ENCODE data around the gene LMNA.
"Not testable (repeated sequence)": the region's sequence is repeated elsewhere in the genome, so short reads cannot be mapped to it uniquely, and the experiment has no call there.

Gene LMNA

DNA sequence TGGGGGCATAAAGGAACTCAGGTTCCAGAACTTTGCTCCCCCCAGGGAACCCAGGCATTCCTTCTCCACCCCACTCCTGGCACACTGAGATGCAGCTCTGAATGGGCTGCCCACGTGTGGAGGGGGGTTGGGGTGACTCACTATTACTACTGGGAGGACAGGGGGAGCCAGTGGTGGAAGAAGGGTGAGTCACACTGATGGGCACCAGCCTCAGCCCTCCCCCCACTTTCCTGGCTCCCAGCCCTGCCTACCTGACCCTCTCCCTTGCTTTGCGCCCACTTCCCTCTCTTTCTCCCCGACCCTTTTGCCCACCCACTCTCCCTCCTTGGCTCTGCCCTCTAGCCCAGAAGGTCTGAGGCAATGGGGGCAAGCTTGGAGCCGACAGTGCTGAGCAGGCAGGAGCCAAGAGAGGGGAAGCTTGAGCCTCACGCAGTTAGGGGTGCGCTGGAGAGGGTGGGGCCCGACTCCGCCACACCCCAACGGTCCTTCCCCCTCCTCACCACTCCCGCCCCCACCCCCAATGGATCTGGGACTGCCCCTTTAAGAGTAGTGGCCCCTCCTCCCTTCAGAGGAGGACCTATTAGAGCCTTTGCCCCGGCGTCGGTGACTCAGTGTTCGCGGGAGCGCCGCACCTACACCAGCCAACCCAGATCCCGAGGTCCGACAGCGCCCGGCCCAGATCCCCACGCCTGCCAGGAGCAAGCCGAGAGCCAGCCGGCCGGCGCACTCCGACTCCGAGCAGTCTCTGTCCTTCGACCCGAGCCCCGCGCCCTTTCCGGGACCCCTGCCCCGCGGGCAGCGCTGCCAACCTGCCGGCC, at the start of gene LMNA:
Gene LMNA, plus strand, starts transcription at position 611 of the 818 bp plus-strand sequence. CDS start 208 bp downstream, outside the sequence.
- DNase-seq = no peak

DNA sequence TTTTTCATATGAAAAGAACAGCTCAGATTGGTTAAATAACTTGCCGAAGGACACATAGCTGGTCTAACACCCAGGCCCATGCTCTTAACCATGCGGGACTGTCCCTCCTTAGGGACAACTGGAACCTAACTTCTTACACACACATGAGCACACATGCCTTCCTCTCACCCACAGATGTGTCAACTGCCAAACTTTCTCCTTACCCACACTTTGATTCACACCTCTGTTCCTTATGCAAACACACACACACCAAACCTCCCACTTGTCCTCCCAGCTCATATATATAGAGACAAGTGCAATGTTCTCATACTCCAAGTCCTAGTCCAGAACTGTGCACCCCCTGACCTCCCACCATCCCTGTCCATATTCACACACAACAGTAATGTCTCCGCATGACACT, 49.3 kb upstream of the LMNA start:
- DNase-seq = no peak

DNA sequence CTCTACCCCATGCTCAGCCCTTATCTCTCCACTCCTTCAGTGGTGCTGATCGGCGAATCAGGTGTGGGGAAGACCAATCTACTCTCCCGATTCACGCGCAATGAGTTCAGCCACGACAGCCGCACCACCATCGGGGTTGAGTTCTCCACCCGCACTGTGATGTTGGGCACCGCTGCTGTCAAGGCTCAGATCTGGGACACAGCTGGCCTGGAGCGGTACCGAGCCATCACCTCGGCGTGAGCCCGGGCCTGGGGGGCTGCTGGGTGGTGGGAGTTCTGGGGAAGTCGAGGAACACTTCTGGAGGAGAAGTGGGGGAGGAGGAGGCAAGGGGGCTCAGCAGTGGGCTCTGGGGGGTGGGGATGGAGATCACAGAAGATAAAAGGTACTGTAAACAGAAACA, 48.6 kb upstream of the LMNA start:
- DNase-seq = no peak

DNA sequence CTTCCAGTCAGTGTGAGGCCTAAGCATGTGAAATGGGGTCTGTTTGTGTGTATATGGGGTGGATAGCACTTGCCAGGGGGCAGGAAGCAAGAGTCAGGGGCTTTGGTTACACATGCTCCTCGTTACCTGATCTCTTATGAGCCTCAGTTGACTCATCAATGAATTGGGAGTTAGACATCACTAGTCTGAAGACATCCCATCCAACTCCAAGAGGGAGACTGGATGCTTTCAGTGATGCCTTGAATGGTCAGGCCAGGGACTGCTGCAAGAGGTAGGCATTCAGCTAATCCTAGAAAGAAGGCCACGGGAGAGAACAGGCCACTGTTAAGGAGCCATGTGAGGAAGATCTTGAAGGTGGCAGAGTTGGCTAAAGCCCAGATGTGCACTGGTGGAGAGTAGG, 47.2 kb upstream of the LMNA start:
- no peak for DNase-seq

DNA sequence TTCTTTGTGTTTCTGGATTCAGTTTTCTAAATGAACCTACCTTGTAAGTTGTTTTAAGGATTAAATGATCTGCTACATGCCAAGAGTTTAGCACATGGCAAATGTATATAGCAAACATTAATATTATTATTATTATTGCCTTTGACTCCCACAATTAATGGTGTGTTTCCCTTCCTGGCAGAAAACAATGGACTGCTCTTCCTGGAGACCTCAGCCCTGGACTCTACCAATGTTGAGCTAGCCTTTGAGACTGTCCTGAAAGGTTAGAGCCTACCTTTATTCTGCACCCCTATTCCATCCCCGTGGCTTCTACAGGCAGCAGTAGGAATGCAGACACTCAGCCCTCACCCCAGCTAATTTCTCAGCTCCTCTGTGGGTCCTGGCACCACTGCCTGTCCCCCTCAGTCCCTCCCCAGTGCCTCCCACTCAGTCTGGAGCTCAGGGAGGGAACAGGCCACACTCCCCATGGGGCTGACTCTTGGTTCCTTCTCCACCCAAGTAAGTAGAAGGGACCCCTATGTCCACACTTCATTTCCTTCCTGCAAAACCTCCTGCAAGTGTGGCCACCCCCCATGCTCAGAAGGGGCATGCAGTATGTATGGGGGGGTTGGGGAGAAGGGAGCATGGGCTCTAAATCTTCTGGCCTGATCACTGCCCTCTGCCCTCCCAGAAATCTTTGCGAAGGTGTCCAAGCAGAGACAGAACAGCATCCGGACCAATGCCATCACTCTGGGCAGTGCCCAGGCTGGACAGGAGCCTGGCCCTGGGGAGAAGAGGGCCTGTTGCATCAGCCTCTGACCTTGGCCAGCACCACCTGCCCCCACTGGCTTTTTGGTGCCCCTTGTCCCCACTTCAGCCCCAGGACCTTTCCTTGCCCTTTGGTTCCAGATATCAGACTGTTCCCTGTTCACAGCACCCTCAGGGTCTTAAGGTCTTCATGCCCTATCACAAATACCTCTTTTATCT, 44.7 kb upstream of the LMNA start:
- no peak for DNase-seq

DNA sequence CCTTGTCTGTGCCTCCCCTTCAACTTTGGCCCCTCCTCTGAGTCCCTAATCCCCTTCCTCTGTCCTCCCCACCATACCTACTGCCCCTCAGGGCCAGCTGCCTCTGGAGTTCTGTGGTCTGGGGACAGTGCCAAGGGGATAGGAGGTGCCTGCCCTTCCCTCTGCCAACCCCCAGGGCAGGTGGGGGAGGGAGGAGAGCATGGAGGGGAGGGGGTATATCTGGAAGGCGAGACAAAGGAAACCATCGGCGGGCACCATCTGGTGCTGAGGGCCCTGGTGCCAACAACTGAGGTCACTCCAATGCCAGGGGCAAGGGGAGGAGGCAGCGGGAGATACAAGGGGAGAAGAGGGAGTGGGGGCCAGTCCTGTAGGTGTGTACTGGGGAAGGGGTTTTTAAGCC, 44.0 kb upstream of the LMNA start:
- no peak for DNase-seq

DNA sequence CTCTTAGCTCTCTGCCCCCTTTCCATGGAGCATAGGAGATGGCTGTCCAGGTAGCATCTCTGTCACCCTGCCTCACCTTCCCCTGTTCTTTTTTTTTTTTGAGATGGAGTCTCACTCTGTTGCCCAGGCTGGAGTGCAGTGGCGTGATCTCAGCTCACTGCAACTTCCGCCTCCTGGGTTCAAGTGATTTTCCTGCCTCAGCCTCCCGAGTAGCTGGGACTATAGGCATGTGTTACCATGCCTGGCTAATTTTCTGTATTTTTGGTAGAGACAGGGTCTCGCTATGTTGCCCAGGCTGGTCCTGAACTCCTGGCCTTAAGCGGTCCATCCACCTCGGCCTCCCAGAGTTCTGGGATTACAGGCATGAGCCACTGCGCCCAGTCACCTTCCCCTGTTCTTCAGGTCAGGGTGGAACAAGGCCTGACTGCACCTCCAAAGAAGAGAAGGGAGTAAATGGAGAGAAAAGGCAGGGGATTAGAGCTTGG, 43.1 kb upstream of the LMNA start:
- not testable (repeated sequence) for DNase-seq

DNA sequence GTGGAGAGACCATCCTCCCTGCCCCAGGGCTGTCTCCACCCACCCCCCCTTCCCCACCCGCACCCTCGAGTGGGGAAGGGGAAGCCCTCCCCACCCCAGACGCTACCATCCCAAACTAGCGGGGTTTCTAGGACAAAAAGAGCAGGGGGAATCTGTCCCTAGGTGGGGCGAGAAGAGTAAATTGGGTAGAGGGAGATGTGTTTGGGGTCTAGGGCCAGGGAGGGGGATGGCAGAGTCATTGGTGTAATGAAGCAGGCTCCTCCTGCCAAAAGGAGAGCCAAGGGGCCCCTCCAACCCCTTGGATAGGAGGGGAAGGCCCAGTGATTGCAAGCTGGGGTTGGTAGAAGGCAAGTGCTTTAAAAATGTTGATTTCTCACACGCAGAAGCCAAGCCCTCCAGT, 42.3 kb upstream of the LMNA start:
- DNase-seq = no peak

DNA sequence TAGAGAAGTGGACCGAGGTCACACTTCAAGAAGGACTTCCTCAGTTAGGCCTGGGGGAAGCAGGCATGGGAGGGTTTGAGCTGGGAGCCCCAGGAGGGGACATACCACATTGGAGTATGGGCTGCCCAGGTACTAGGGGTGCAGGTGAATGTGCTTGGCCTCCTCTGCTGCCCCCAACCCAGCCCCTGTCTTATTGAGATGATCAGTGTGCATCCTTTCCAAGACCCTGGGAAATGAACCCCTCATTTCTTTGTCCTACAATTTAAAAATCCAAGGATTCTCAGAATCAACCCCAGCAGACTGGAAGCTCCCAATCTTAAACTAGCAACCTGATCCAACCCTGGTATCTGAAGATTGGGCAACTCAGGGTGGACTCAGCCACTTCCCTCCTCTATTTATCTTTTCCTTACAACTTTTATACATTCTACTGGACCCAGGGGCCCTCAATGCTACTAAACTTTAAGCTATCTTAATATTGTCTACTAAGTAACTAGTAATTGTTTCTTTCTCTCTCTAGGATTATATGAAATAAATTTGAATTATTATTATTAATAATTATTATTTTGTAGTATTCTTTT, 41.3 kb upstream of the LMNA start:
- DNase-seq = no peak

DNA sequence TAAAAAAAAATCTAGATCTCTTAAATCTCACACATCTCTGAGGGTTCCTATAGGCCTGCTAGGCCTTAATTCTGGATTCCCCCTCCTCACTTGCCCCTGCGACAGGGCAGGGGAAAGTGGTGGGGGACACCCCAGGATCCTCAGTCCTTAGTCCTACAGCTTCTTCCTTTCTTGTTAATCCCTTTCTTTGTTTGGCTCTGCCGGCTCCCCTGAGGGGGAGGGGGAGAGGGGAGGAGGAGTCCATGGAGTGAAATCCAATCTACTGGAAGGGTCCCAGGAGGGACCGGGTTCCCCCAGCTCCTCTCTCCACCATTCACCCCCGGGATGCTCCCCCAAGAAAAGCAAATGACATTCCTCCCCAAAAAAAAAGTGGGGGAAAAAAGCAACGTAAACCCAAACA, 40.8 kb upstream of the LMNA start:
- DNase-seq = no peak

DNA sequence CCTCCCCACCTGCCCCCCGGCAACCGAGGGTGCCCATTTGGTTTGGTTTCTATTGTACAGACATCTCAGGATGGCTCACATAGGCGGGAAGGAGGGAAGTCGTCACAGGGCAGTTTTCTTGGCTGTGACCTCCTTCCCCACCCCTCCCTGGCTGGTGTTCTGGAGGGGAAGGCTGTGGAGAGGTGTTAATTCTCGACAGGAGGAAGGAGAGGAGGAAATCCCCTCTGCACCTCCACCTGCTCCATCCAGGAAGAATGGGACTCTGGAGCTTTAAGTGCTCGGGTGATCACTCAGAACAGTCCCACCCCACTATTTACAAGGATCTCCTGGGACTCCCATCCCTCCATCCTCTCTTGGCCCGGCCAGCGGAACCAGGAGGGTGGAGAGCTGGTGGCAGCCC, 39.9 kb upstream of the LMNA start:
- DNase-seq = no peak

DNA sequence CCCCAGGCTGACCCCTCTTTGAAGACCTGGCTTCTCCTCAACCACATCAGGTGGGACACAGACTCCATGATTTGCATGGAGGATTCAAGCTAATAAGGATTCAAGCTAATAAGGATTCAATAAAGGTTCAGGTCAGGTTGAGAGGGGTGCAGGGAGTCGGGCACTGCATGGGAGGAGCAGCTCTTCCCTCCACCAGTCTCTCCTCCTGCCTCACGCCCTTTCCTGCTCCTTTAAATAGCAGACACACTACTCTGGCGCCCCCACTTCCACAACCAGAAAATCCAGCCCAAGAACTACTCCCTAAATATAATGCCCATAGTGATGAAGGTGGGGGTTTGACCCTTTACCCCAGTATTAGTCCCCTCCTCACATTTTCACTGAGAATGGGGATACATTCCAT, 39.3 kb upstream of the LMNA start:
- DNase-seq = no peak

DNA sequence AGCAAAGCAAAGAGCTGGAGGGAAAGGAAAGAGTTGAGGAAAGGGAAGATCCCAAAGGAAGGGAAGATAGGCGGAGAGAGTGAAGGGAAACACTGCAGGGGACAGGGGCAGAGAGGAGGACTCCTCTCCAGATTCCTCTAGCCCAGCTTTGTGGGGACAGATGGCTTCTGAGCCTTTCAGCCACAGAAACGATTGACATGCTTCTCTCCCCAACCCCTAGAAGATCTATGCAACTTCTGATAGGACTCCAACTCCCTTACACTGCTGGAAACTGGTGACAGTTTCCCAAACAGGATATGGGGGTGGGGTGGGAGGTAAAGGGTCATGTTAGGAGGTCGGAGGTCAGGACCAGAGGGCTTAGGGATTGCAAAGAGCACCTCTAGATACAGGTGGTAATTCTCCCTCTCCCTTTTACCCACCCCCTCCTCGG, 38.7 kb upstream of the LMNA start:
- no peak for DNase-seq

DNA sequence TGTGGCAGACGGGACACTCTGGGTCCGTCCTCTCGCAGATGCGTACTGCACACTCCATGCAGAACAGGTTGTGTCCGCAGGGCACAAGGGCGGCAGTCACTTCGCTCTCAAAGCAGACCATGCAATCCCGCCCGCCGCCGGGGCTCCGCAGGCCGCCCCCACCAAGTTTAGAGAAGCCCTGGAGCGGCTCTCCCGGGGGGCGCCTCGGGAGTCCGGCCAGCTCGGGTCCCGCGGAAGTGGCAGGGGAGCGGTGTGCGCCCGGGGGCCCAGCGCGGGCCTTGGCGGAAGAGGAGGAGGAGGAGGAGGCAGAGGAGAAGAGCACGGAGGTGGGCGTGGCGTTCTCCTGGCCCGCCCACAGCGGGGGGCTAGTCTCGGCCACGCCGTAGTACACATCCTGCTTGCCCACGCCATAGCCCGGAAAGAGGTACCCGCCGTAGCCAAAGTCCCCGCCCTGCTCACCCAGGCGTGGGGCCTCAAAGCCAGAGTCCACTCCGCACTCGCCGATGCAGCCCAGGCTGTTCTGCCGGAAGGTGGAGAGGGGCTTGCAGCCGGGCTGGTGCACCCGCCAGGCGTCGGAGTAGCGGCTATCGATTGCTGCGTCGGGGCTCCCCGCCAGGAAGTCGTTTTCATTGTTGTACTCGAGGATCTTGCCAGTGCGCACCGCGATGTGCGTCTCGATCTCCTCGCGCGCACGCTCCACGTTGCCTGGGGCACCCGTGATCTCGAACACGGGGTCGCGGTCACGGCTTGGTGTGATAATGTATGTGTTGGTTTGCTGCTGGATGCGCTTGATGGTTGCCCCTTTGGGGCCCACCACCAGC, 37.7 kb upstream of the LMNA start:
- no peak for DNase-seq

DNA sequence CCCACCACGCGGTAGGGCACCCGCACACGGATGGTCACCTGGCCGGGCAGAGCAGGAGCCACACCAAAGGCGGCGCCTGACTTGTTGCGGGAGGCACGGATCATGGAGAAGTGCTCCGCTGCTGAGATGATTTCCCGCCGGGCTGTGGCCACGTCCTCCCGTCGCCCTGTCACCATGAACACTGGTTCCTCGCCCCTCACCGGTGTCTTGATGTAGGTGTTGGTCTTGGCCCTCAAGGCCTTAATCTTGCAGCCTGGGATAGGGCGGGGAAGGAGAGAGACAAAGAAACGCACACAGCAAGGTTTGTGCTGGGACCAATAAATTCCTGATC, 37.1 kb upstream of the LMNA start:
- DNase-seq = no peak

DNA sequence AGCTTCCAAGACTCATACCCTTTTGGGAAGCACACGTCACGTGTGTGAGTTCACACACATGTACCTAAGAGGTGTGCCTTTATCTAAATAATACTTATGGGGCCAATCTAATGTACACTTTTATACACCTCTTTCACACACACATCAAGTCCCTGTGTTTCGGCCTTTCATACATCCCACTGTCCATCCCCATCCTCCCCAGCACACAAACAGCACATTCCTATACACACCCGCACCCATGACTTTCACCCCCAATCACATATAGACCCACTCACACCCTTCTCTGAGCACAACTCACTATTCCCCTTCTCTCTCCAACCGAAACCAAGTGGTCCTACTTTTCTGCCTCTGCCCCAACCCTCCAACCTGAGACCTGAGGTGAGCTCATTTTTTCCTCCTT, 35.8 kb upstream of the LMNA start:
- DNase-seq = no peak

DNA sequence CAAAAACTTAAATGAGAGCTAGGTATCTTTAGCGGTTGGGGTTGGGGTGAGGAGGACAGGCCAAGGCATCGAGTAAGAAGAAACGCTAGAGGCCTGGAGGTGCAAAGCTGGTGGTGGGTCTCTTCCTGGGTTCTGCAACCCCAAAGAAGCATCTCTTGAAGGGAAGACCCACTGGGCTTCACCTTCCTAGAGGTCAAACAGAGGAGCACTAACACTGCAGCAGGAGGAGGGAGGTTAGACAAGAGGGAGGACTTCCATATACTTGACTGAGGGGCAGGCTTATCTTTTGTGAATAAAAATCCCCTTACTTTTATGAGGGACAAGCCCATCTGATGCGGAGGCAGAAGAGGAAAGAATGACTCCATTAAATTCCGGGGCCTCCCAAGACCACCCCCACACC, 34.7 kb upstream of the LMNA start:
- DNase-seq = no peak

DNA sequence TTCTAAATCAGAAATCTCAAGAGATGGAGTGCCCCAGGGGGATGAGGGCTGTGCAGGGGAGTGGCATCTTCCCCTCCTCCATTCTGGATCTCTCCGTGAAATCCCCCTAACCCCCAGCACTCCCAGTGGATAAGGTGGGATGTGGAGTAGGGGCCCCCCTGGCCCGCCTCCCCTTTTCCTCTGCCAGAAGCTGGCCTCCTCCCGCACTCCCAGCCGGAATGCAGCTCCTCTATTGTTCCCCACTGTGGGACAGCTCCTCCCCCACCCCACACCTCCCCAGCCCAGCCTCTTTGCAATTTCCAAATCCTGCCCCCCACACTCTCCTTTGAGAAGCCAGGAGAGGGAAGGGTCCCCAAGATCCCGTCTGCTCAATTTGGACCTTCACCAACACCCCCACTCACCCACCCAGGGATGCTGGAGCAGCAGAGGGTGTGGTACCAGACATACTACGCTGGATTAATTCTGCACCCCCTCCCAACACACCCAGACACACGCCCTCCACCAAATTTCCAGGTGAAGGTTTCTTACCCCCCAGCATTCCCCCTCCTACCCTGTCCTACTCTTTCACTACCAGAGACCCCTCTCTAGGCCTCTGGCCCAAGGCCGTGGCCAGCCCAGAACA, 34.2 kb upstream of the LMNA start:
- no peak for DNase-seq

DNA sequence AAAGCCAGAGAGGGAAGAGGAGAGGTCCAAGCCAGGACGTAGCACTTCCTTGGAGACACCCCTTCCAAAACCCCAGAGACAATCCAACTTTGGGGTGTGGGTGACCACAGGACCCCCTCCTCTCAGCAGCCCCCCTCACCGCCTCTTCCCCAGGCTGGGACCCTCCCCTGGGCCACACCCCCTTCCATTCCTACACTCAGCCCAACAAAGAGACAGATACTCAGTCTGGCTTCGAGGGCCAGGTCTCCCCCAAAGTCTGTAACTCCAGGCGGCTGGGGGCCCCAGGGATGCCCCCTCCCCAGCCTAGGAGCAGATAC, 33.7 kb upstream of the LMNA start:
- no peak for DNase-seq

DNA sequence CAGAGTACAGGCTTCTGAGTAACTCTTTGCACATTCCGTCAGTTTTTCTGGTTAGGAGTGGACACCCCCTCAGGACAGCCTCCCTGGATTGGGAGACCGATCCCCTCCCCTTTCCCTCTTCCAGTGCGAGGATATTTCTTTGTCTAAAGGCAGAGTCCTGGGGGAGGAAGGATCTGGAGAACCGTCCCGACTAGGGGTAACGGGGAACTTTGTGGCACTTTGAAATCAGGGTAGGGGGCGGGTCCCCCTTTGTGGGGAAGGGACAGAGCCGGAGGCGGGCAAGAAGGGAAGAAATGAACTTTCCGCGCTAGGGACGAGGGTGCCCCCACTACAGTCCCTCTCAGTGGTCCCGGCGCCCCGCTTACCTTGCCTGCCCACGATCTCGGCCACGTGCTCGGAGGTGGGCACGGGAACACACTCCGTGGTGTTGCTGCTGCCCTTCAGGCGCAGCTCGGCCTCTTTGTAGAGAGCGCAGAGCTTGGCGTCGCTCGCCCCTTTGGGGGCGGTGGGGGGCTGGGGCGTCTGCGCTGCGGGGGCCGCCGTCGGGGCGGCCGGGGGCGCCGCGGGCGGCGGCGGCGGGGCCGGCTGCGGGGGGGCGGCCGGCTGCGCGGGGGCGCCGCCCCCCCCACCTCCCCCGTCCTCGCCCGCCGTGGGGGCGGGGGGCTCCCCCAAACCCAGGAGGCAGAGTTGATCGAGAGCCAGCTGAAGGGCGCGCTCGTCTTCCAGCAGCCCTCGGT, 33.2 kb upstream of the LMNA start:
- no peak for DNase-seq

DNA sequence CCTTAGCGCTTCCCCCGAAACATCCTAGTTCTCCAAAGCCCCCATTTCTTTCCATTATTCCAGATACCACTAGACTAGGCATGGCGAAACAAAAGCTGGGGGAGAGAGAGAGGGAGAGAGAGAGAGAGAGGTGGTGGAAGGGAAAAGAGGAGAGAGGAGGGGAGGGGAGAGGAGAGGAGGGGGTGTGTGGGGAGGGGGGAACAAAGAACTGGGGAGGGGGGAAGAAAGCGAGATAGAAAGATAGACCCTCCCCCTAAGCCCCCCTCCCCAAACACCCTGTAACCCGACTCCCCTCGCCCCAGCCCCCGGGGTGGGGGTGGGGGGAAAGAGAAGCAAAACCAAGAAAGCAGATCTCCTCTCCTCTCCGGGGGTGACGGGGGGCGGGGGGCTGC, 32.6 kb upstream of the LMNA start:
- no peak for DNase-seq
